HFFc6 (cell line): ENCODE measurements around the gene CHST11. TPM values are rescaled to one million over a fixed set of nuclear protein-coding genes. Genes with fewer than 3 reads are reported as not detected.

ENCODE experiments used
- DNase-seq: peaks from one replicate; pipeline ENCODE4 v3.0.0-alpha.2; 2018
- H3K27ac Mint-ChIP-seq: 2 replicates; pipeline ENCODE4 v1.8.0; 2020; ENCODE audit warnings: mild to moderate bottlenecking, mixed read lengths
- H3K27me3 Mint-ChIP-seq: 2 replicates; pipeline ENCODE4 v1.8.0; 2021; ENCODE audit warnings: mild to moderate bottlenecking, moderate library complexity, mixed read lengths; ENCODE audit not compliant: insufficient read depth
- H3K36me3 Mint-ChIP-seq: 2 replicates; pipeline ENCODE4 v1.8.0; 2021; ENCODE audit warnings: low read depth, mixed read lengths
- H3K4me1 Mint-ChIP-seq: 2 replicates; pipeline ENCODE4 v1.8.0; 2020; ENCODE audit warnings: low read depth, mixed read lengths
- H3K4me3 Mint-ChIP-seq: 2 replicates; pipeline ENCODE4 v1.8.0; 2020; ENCODE audit warnings: mild to moderate bottlenecking, moderate library complexity, mixed read lengths
- H3K9me3 Mint-ChIP-seq: 2 replicates; pipeline ENCODE4 v1.8.0; 2020; ENCODE audit warnings: mild to moderate bottlenecking, mixed read lengths
- total RNA-seq, 6 experiments: library from RNA; stranded (reverse); fragmentation: NEBNext Ultra II Directional; extraction: Animal tissue kit (Norgen Biotek cat#: 25700); gene quantifications; 2 replicates in 1 of 6; 3 replicates in 5 of 6; pipeline ENCODE4 v1.2.3, GENCODE V29; 2021
- TF ChIP-seq, protein P1 (sequence below): fragments of 200-600 bp; sonication (generic); IDR thresholded peaks from 2 replicates; pipeline ENCODE4 v1.5.0; 2021; ENCODE audit warnings: antibody characterized with exemption, mild to moderate bottlenecking

Gene CHST11
- total RNA-seq, 6 experiments from 2014 or later: 2.4 to 4.3 (median 3.8) TPM

DNA sequence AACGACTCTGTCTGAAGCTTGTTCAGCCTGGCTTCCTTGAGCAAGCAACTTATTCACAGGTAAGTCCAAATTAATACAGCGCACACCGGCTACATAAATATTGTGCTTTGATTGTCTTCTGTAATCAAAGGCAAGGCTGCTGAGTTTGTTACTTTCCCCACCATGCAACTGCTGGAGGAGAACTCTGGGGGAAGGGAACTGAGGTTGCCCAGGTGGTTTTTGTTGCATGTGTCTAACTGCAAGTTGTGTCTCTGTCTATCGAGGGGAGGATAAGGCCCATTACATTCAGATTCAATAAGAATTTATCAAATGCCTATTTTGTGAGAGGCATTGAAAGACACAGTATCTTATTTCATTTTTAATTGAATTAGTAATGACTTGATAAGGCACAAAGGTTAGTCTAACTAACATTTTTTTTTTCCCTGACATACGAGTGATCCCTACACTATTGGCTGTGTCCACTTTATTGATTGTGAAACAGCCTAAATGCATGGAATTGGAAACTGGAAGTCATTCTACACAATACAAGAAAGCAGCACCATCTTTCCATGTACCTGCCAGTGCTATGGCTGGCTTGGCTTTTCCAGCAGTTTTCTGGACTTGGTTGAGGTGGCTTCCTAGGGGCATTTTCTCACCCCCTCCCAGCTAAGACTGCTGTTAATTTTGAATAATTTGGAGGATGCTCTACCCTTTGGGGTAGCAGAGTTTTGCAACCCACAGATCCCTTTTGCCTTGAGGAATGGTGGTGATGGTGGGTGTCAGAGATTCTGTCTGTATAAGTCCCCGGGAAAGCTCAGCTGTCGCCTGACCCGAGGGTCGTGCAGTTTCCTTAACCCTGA is 951 bp upstream of the CHST11 start:
- peaks cover under 1% of the 10 kb centered on the region; the same call in 1 of the 2 replicates for H3K36me3 Mint-ChIP-seq
- no peaks in the 10 kb centered on the region for H3K9me3 Mint-ChIP-seq
- peaks cover 35% of the 10 kb centered on the region for H3K4me1 Mint-ChIP-seq
- DNase-seq: no peak
- H3K4me3 Mint-ChIP-seq: peak overlapping the region; percentile 93
- TF ChIP-seq, protein P1, sequence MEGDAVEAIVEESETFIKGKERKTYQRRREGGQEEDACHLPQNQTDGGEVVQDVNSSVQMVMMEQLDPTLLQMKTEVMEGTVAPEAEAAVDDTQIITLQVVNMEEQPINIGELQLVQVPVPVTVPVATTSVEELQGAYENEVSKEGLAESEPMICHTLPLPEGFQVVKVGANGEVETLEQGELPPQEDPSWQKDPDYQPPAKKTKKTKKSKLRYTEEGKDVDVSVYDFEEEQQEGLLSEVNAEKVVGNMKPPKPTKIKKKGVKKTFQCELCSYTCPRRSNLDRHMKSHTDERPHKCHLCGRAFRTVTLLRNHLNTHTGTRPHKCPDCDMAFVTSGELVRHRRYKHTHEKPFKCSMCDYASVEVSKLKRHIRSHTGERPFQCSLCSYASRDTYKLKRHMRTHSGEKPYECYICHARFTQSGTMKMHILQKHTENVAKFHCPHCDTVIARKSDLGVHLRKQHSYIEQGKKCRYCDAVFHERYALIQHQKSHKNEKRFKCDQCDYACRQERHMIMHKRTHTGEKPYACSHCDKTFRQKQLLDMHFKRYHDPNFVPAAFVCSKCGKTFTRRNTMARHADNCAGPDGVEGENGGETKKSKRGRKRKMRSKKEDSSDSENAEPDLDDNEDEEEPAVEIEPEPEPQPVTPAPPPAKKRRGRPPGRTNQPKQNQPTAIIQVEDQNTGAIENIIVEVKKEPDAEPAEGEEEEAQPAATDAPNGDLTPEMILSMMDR: no peak
- H3K27ac Mint-ChIP-seq: peak overlapping the region; percentile 87; the same call in 1 of the 2 replicates
- peaks cover 15% of the 10 kb centered on the region for H3K27me3 Mint-ChIP-seq

DNA sequence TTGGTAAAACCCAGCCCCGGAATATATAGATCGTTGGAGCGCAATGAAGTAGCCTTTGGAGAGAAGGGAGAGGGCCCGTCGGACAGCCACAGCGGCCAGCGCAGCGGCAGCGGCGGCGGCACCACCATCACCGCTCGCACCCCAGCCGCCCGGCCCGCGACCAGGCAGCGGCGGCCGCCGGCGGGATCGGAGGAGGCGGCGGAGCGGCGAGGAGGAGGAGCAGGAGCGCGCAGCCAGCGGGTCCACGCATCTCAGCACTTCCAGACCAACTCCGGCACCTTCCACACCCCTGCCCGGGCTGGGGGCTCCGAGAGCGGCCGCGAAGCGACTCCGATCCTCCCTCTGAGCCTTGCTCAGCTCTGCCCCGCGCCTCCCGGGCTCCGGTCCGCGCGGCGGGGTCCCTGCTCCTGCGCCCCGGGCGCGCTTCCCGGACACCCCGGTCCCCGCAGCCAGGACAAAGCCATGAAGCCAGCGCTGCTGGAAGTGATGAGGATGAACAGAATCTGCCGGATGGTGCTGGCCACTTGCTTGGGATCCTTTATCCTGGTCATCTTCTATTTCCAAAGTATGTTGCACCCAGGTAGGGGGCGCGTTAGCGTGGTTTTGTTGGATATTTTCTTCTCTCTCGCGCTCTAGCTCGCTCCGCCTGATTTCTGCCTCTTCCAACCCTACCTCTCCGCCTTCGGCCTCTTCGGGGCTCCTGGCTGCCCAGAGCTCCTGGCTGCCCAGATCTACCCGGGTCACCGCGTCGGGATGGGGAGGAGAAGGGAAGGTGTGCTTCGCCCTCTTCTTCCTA is 400 bp downstream of the CHST11 start:
- H3K4me3 Mint-ChIP-seq: peak overlapping the region; percentile 93
- peaks cover 8% of the 10 kb centered on the region for H3K27me3 Mint-ChIP-seq
- no peaks in the 10 kb centered on the region for H3K9me3 Mint-ChIP-seq

DNA sequence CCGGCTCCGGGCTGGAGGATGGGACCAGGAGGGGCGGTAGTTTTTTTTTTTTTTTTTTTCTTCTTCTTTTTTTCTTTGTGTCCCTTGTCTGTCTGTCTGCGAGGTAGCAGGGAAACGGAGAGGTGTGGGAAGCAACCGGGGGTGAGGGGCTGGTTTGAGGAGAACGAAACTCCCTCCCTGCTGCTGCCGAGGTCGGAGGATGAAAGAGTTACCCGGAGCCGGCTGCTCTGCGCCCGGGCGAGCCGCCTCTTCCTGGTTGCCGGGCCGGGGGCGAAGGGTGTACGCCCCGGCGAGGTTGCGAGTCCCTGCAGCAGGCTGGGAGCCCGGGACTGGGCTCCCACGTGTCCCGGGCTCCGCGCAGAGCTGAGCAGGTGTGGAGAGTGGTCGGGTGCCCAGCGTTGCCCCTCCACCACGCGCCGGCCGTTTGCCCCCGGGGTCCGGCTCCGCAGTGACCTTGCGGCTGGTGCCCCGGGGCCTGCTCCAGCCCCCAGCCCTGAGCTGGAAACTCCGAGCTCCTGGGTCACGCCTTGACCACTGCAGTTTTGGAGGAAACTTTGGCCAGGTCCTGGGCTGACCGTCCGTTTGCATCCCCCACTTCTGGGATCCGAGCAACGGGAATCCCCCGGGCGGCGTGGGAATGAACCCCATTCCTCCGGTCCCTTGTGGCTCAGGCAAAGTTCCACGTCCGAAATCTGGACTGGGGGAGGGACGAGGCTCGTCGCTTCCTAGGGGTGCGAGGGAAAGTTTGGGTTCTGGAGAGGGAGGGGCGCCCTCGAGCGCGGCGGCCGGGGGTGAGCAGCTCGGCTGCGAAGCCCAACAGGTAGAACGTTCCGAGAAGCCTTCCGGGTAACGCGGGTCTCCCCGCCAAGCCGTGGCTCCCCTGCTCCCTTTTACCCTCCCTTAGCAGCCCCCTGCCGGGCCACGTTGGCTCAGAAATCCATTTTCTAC is 1.3 kb downstream of the CHST11 start:
- no peak for DNase-seq
- no peaks in the 10 kb centered on the region for H3K9me3 Mint-ChIP-seq
- TF ChIP-seq, protein P1: no peak

More for the DNA sequence above, 400 bp downstream of the CHST11 start:
- DNase-seq: peak; percentile 36
- peak overlapping the region; percentile 87 for H3K27ac Mint-ChIP-seq
- no peaks in the 10 kb centered on the region for H3K36me3 Mint-ChIP-seq
- peaks cover 35% of the 10 kb centered on the region for H3K4me1 Mint-ChIP-seq
- TF ChIP-seq, protein P1: peak; percentile 62

DNA sequence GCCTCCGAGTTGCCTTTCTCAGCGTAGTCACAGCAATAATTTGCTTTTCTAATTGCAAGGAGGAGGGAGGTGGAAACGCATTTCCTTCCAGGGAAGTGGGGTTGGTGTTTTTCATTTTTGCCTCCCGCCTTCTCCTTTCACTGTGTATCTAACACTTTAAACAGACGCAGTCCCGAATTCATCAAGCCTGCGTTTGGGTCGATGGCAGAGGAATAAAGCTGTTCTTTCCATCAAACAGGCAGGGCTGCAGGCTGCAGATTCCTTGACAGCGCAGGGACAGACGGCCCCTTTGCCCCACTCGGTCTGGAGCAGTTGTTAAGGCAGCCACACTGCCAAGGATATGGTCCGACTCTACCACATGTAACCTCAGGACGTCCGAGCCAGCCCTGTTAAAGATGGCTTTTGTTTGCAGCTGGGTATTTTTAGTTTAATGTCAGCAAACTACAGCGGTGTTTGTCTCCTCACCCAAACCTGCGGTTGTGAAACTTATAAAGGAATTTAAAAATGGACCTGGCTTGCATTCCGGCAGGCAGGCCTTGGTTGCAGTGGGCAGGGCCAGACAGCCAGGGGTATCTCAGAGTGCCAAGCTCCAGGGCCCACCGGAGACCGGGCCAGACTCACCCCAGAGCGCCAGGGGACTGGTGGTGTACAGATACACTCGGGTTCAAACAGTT is 2.1 kb downstream of the CHST11 start:
- DNase-seq: no peak
- H3K36me3 Mint-ChIP-seq: no peaks in the 10 kb centered on the region
- peaks cover 5% of the 10 kb centered on the region; the same call in 1 of the 2 replicates for H3K27me3 Mint-ChIP-seq
- TF ChIP-seq, protein P1: no peak
- no peaks in the 10 kb centered on the region for H3K9me3 Mint-ChIP-seq
- no peak overlapping the region; the same call in 1 of the 2 replicates for H3K27ac Mint-ChIP-seq
- H3K4me1 Mint-ChIP-seq: peaks cover 46% of the 10 kb centered on the region
- peak overlapping the region; percentile 93 for H3K4me3 Mint-ChIP-seq

More for the DNA sequence above, 1.3 kb downstream of the CHST11 start:
- Mint-ChIP-seq H3K27me3 (peaks cover 6% of the 10 kb centered on the region), H3K4me3 (peak overlapping the region; percentile 93), H3K36me3 (no peaks in the 10 kb centered on the region), H3K4me1 (peaks cover 42% of the 10 kb centered on the region), H3K27ac (peak overlapping the region; percentile 54; the same call in 1 of the 2 replicates)
